ENCODE data around the gene FPGS. TPM values are rescaled to one million over a fixed set of nuclear protein-coding genes. Genes with fewer than 3 reads are reported as not detected.

FPGS gene
- total RNA-seq, 1 experiment from 2014 or later, result 70.6 TPM

GRCh38 chr9:127794001-127794791, 8.5 kb upstream of the FPGS start:
- H3K4me3 ChIP-seq (replicated peaks in 1 of 2; ENCODE audit: low read depth in 1 of 2, low read length in 2 of 2), result no peak overlapping the region
- H3K36me3 ChIP-seq (ENCODE audit: control insufficient read depth in 1 of 2, insufficient read depth in 2 of 2, low read length in 2 of 2), result peaks cover 17 to 32% of the 10 kb centered on the region in 2 experiments
- H3K27me3 ChIP-seq (ENCODE audit: insufficient read depth, low read length), result no peaks in the 10 kb centered on the region
- no TSS peak for BruUV-seq (replicated peaks)
- intact Hi-C loops (cut with micrococcal nuclease), result no loop called here
- DNase-seq (ENCODE audit: low read depth, low spot score) (no peak), ATAC-seq (peak; percentile 15)
- no peak overlapping the region for H2AFZ ChIP-seq (ENCODE audit: low read depth, low read length, poor library complexity, severe bottlenecking)
- ChIA-PET RAD21 (ENCODE audit: low non-redundant PET in 1 of 2, low total read pairs in 2 of 2, uncharacterized antibody in 2 of 2, unreplicated experiment in 2 of 2) (no interaction called here), CTCF (interaction anchor here (1.8 kb wide), 1 partner anchor 75 kb away, joined by 6 read pairs; no protein-coding TSS in a partner anchor), POLR2A (interaction anchor here (0.5 to 2.1 kb wide), 2 partner anchors 23 to 724 kb away, joined by 4 to 7 read pairs; no protein-coding TSS in a partner anchor)
- TF ChIP-seq EGR1 (IDR thresholded peaks at IDR 0.05; ENCODE audit: low read depth) (no peak), ELF1 (IDR thresholded peaks at IDR 0.05; ENCODE audit: borderline replicate concordance, low read depth) (no peak), EZH2phosphoT487 (IDR thresholded peaks at IDR 0.05; ENCODE audit: borderline replicate concordance) (no peak), CEBPB (IDR thresholded peaks at IDR 0.05; ENCODE audit: low read depth) (no peak), POLR2A (IDR thresholded peaks at IDR 0.05; ENCODE audit: borderline replicate concordance, extremely low read depth, insufficient read depth, insufficient read length) (no peak), SRF (IDR thresholded peaks at IDR 0.05; ENCODE audit: low read depth) (no peak), RAD21 (IDR thresholded peaks at IDR 0.05; ENCODE audit: low read depth) (no peak), YY1 (IDR thresholded peaks at IDR 0.05; ENCODE audit: extremely low read depth, insufficient replicate concordance, low read depth, low read length) (no peak), ATF3 (IDR thresholded peaks at IDR 0.05) (no peak), ZBTB33 (IDR thresholded peaks at IDR 0.05; ENCODE audit: extremely low read depth, insufficient replicate concordance, low read length) (no peak), FOSL1 (IDR thresholded peaks at IDR 0.05; ENCODE audit: low read depth) (no peak), TCF7L2 (IDR thresholded peaks at IDR 0.05; ENCODE audit: borderline replicate concordance, extremely low read depth, insufficient read depth, insufficient read length) (no peak), ZFX (IDR thresholded peaks at IDR 0.05) (no peak)
- no peaks in the 10 kb centered on the region for H3K9me3 ChIP-seq (ENCODE audit: control insufficient read depth in 1 of 2, insufficient read depth in 1 of 2, low read depth in 1 of 2, low read length in 2 of 2)
- H3K9me2 ChIP-seq (ENCODE audit: insufficient read depth), result no peaks in the 10 kb centered on the region
- no peak overlapping the region for H3K9ac ChIP-seq (ENCODE audit: low read length)
- peaks cover 17% of the 10 kb centered on the region for H3K79me2 ChIP-seq (ENCODE audit: insufficient read depth, low read length)
- no peak overlapping the region for H3K4me2 ChIP-seq (ENCODE audit: low read length)
- H3K4me1 ChIP-seq (ENCODE audit: control insufficient read depth in 1 of 2, insufficient read depth in 2 of 2, low read length in 2 of 2), result peaks cover 18 to 22% of the 10 kb centered on the region in 2 experiments
- H3K27ac ChIP-seq (ENCODE audit: low read depth, low read length), result peak overlapping the region; percentile 43; the same call in 1 of the 2 replicates
- peaks cover 9% of the 10 kb centered on the region; the same call in 1 of the 2 replicates for H4K20me1 ChIP-seq (ENCODE audit: insufficient read depth)
